Mesendoderm (in vitro differentiated cells): ENCODE measurements around the gene CASKIN2.

Experiments
- DNase-seq: peaks from one replicate; pipeline ENCODE4 v3.0.0; 2013
- H2AK5ac ChIP-seq: 2 replicates; pipeline ENCODE4 v1.6.1; 2013; ENCODE audit warnings: low read length, inconsistent platforms
- H2BK120ac ChIP-seq: 2 replicates; pipeline ENCODE4 v1.6.1; 2013; ENCODE audit warnings: low read depth, mild to moderate bottlenecking, low read length, moderate library complexity, mixed read lengths
- H2BK15ac ChIP-seq: replicated peaks from 2 replicates; pipeline ENCODE4 v1.6.1; 2013; ENCODE audit warnings: low read depth, mild to moderate bottlenecking, moderate library complexity
- H2BK5ac ChIP-seq: 2 replicates; pipeline ENCODE4 v1.6.1; 2013; ENCODE audit warnings: low read length, inconsistent platforms
- H3K18ac ChIP-seq: 2 replicates; pipeline ENCODE4 v1.6.1; 2013; ENCODE audit warnings: mild to moderate bottlenecking, low read length, mixed read lengths
- H3K23ac ChIP-seq: one replicate; pipeline ENCODE4 v1.6.1; 2013; ENCODE audit warnings: low read length
- H3K27ac ChIP-seq: 2 replicates; pipeline ENCODE4 v1.5.1; 2013; ENCODE audit warnings: low read depth, mild to moderate bottlenecking, inconsistent platforms, low read length, moderate library complexity
- H3K27me3 ChIP-seq: 2 replicates; pipeline ENCODE4 v1.6.1; 2013; ENCODE audit warnings: low read length, control low read depth, mild to moderate bottlenecking, inconsistent platforms; ENCODE audit not compliant: insufficient read depth, poor library complexity
- H3K36me3 ChIP-seq: 2 replicates; pipeline ENCODE4 v1.6.1; 2013; ENCODE audit warnings: low read length, inconsistent platforms; ENCODE audit not compliant: control insufficient read depth, insufficient read depth
- H3K4ac ChIP-seq: one replicate; pipeline ENCODE4 v1.6.1; 2013; ENCODE audit warnings: low read depth, mild to moderate bottlenecking, low read length, moderate library complexity
- H3K4me1 ChIP-seq: 2 replicates; pipeline ENCODE4 v1.6.1; 2013; ENCODE audit warnings: low read depth, low read length, inconsistent platforms; ENCODE audit not compliant: control insufficient read depth
- H3K4me2 ChIP-seq: 2 replicates; pipeline ENCODE4 v1.6.1; 2013; ENCODE audit warnings: low read length
- H3K4me3 ChIP-seq: 2 replicates; pipeline ENCODE4 v1.5.1; 2013; ENCODE audit warnings: mild to moderate bottlenecking, low read length
- H3K56ac ChIP-seq: one replicate; pipeline ENCODE4 v1.6.1; 2013; ENCODE audit warnings: low read length
- H3K79me1 ChIP-seq: 2 replicates; pipeline ENCODE4 v1.6.1; 2013; ENCODE audit warnings: low read length, inconsistent platforms
- H3K79me2 ChIP-seq: 2 replicates; pipeline ENCODE4 v1.6.1; 2013; ENCODE audit warnings: mild to moderate bottlenecking, low read length; ENCODE audit not compliant: control insufficient read depth, insufficient read depth
- H3K9ac ChIP-seq: 2 replicates; pipeline ENCODE4 v1.6.1; 2013; ENCODE audit warnings: low read length, inconsistent platforms
- H4K5ac ChIP-seq: one replicate; pipeline ENCODE4 v1.6.1; 2013; ENCODE audit warnings: low read length
- H4K8ac ChIP-seq: one replicate; pipeline ENCODE4 v1.6.1; 2013; ENCODE audit warnings: low read depth, mild to moderate bottlenecking, control low read depth, low read length, moderate library complexity
- WGBS: extraction: QIAGEN DNeasy Blood & Tissue Kit; methylation state at CpG from one replicate; pipeline ENCODE4 v1.1.7; 2013; ENCODE audit warnings: low lambda C conversion rate, missing lambda C conversion rate; ENCODE audit not compliant: insufficient coverage; ENCODE audit errors: extremely low coverage; 5-methylcytosine and 5-hydroxymethylcytosine counted together

CASKIN2 gene

DNA sequence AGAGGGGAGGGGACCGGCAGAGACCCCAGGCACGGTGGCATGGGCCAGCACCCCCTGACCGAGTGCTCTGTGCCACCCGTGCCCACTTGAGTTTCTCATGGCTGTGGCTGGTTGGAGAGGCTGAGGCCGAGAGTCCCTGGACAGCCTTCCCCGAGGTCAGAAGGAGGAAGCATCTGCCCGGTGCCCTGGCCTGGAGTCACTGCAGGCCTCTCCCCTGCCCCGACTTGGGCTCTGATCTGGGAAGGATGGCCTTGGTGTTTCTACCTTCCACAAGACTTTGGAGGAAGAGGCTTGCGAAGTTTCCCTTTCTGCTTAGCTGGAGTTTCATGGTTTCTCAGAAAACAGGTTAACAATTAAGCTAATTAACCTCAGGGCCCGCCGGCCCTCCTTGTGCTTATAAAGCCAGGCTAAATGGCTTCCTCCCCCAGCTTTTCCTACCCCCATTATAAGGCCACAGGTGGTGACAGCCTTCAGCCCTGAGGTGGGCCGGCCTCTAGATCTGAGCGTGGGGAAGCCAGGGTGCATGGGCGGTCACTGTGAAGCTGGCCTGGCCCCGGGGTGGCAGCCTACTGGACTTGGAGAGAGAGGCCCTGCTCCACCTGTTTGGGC lies 27.5 kb upstream of the CASKIN2 start:
- H3K23ac ChIP-seq: no peak overlapping the region
- no peaks in the 10 kb centered on the region for H3K36me3 ChIP-seq
- no peak overlapping the region for H2BK15ac ChIP-seq
- no peaks in the 10 kb centered on the region for H3K79me1 ChIP-seq
- H4K5ac ChIP-seq: no peak overlapping the region
- no peak overlapping the region for H3K18ac ChIP-seq
- no peak for DNase-seq
- no peak overlapping the region for H3K9ac ChIP-seq
- no peak overlapping the region for H4K8ac ChIP-seq
- no peak overlapping the region for H3K27ac ChIP-seq
- no peak overlapping the region for H3K56ac ChIP-seq
- H2AK5ac ChIP-seq: no peak overlapping the region
- H3K4me2 ChIP-seq: no peak overlapping the region
- no peaks in the 10 kb centered on the region for H3K27me3 ChIP-seq
- H2BK5ac ChIP-seq: no peak overlapping the region
- H3K4me3 ChIP-seq: no peak overlapping the region
- H3K79me2 ChIP-seq: no peaks in the 10 kb centered on the region
- no CpG with 5 or more reads among the region's 15 CpGs for WGBS
- no peaks in the 10 kb centered on the region for H3K4me1 ChIP-seq
- H2BK120ac ChIP-seq: no peak overlapping the region
- no peak overlapping the region for H3K4ac ChIP-seq

- H2AK5ac ChIP-seq: no peak overlapping the region
- H3K79me1 ChIP-seq: no peaks in the 10 kb centered on the region
- H3K4me3 ChIP-seq: no peak overlapping the region
- no peak overlapping the region for H4K8ac ChIP-seq
- H3K18ac ChIP-seq: no peak overlapping the region
- no peak overlapping the region for H3K4ac ChIP-seq
- H3K36me3 ChIP-seq: no peaks in the 10 kb centered on the region
- no peak overlapping the region for H2BK5ac ChIP-seq
- H3K23ac ChIP-seq: no peak overlapping the region
- no peak for DNase-seq
- H3K27ac ChIP-seq: no peak overlapping the region
- no peaks in the 10 kb centered on the region for H3K79me2 ChIP-seq
- H4K5ac ChIP-seq: no peak overlapping the region
- WGBS: no CpG with 5 or more reads among the region's 8 CpGs
- H2BK120ac ChIP-seq: no peak overlapping the region
- no peak overlapping the region for H3K56ac ChIP-seq
- H3K27me3 ChIP-seq: no peaks in the 10 kb centered on the region
- H3K4me1 ChIP-seq: no peaks in the 10 kb centered on the region
- no peak overlapping the region for H2BK15ac ChIP-seq
- no peak overlapping the region for H3K4me2 ChIP-seq
- H3K9ac ChIP-seq: no peak overlapping the region
Measured at GRCh38 chr17:75542229-75542628, 26.9 kb upstream of the CASKIN2 start.

DNA sequence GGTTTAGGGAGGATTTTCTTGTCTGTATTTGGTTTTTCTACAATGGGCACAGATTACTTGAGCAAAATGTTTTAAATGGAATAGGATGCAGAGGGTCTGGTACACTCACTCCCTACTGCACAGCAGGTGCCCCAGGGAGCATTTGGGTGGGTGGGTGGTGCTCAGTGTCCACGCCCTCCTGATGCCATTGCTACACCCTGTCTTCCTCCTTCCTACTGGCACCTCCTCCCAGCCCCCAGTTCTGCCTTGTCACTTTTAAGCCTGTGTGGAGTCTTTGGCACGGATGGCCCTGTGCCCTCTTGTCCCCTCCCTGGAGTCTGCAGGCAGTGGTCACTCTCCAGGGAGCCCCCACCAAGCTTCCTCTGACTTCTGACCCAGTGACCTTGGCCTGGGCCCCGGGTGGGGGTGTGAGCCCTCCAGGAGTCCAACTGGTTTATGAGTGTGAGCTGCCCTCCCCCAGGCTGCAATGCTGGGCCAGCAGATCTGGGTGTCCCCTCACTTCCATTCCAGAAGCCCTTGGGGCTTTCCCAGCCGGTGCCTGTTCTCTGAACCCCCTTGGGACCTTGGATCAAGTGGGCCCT lies 25.7 kb upstream of the CASKIN2 start:
- H2AK5ac ChIP-seq: no peak overlapping the region
- no peaks in the 10 kb centered on the region for H3K27me3 ChIP-seq
- no peak overlapping the region for H3K18ac ChIP-seq
- no peak overlapping the region for H3K56ac ChIP-seq
- no peak overlapping the region for H3K4ac ChIP-seq
- H3K4me1 ChIP-seq: no peaks in the 10 kb centered on the region
- no peak overlapping the region for H3K4me3 ChIP-seq
- H3K79me2 ChIP-seq: no peaks in the 10 kb centered on the region
- no peak overlapping the region for H4K5ac ChIP-seq
- no peak overlapping the region for H2BK15ac ChIP-seq
- no peak overlapping the region for H3K9ac ChIP-seq
- H3K27ac ChIP-seq: no peak overlapping the region
- H3K23ac ChIP-seq: no peak overlapping the region
- H2BK5ac ChIP-seq: no peak overlapping the region
- no peak overlapping the region for H2BK120ac ChIP-seq
- DNase-seq: no peak
- no peak overlapping the region for H3K4me2 ChIP-seq
- H4K8ac ChIP-seq: no peak overlapping the region
- WGBS: no CpG with 5 or more reads among the region's 4 CpGs
- H3K79me1 ChIP-seq: no peaks in the 10 kb centered on the region
- no peaks in the 10 kb centered on the region for H3K36me3 ChIP-seq

DNA sequence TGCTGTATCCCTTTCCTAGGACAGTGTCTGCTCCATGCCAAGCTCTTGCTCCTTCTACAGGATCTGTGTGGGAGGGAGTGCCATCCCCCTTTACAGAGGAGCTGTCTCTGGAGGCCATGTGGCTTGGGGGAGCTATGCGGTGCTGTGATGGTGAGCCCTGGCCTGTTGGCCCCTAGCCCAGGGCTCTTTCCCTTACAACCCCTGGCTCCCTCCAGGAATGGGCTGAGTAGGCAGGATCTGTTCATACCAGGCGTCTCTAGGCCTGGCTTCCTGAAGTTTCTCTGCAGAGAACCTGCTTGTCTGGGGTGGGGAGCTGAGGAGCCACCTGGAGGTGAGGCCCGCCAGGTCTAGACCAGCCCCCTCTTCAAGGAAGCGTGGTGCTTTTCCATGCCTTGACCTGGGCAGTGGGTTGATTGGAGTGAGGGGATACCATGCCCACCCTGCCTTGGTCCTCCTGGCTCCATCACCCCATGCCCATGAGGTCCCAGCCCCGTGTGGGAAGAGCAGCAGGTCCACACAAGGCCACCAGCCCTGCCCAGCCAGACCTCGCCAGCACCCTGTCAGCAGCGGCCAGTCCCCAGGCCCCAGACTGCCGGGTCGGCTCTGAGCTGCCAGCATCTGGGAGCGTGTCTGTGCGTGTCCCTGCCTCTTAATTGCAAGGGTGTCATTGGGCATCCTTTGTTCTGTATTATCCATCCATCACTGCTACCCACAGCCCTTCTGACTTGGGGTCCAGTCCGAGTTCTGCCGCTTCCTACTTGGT lies 24.8 kb upstream of the CASKIN2 start:
- Histone ChIP-seq H4K8ac (no peak overlapping the region), H4K5ac (no peak overlapping the region), H3K4me1 (no peaks in the 10 kb centered on the region), H3K18ac (no peak overlapping the region), H3K27ac (no peak overlapping the region), H2BK15ac (no peak overlapping the region), H3K9ac (no peak overlapping the region), H3K36me3 (no peaks in the 10 kb centered on the region), H2BK120ac (no peak overlapping the region), H3K4me3 (no peak overlapping the region), H3K79me2 (no peaks in the 10 kb centered on the region), H2AK5ac (no peak overlapping the region), H3K79me1 (no peaks in the 10 kb centered on the region), H3K27me3 (no peaks in the 10 kb centered on the region), H3K56ac (no peak overlapping the region), H3K4ac (no peak overlapping the region), H2BK5ac (no peak overlapping the region), H3K4me2 (no peak overlapping the region), H3K23ac (no peak overlapping the region)
- WGBS: no CpG with 5 or more reads among the region's 13 CpGs
- DNase-seq: no peak

DNA sequence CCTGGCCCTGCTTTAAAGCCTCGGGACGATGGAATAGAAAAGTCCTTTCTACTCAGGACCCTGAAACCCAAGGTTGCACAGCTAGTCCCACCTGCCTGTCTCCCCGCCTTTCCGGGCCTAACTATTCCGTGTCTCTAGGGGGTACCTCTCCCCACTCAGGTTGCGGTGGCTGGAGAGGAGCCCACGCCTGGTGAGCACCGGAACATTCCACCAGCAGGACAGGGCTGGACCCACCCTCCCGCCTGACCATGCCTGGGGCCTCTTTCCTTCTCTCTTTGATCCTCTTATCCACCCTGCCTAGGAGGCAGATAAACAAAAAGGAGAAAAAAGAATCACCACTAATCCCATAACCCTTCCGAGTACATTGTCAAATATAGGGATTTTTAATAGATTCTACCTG lies 21.0 kb upstream of the CASKIN2 start:
- DNase-seq: no peak
- H3K18ac ChIP-seq: no peak overlapping the region
- no peak overlapping the region for H3K4me3 ChIP-seq
- no peaks in the 10 kb centered on the region for H3K79me1 ChIP-seq
- no peak overlapping the region for H2BK5ac ChIP-seq
- no peak overlapping the region for H3K27ac ChIP-seq
- no peaks in the 10 kb centered on the region for H3K27me3 ChIP-seq
- WGBS: no CpG with 5 or more reads among the region's 10 CpGs
- H2AK5ac ChIP-seq: no peak overlapping the region
- no peak overlapping the region for H3K23ac ChIP-seq
- no peak overlapping the region for H4K5ac ChIP-seq
- H3K79me2 ChIP-seq: no peaks in the 10 kb centered on the region
- no peak overlapping the region for H3K4ac ChIP-seq
- H2BK120ac ChIP-seq: no peak overlapping the region
- no peak overlapping the region for H3K4me2 ChIP-seq
- H3K36me3 ChIP-seq: no peaks in the 10 kb centered on the region
- H3K56ac ChIP-seq: no peak overlapping the region
- H3K9ac ChIP-seq: no peak overlapping the region
- no peak overlapping the region for H4K8ac ChIP-seq
- H2BK15ac ChIP-seq: no peak overlapping the region
- H3K4me1 ChIP-seq: no peaks in the 10 kb centered on the region
